Endothelial cell of umbilical vein (primary cell): Measurements from ENCODE around the gene LYRM9. TPM values are rescaled to one million over a fixed set of nuclear protein-coding genes. Genes with fewer than 3 reads are reported as not detected.

Experiments used
- BruUV-seq: library from RNA; stranded (reverse); fragments of 400-500 nt; replicated peaks from 2 replicates; lab custom pipeline; 2021; lab: Mats Ljungman, UMichigan
- CTCF ChIA-PET: fragments of 300-600, 350-600 bp; sonication (Branson Sonifier 250); formaldehyde crosslinking; loops from one replicate; lab custom pipeline; 2021; ENCODE audit warnings: antibody characterized with exemption, inconsistent platforms; lab: Charles Lee
- POLR2A ChIA-PET: fragments of 300-600, 350-600 bp; sonication (Branson Sonifier 250); formaldehyde crosslinking; loops from one replicate; lab custom pipeline; 2021; ENCODE audit warnings: antibody characterized with exemption, inconsistent platforms; lab: Charles Lee
- DNase-seq: peaks from one replicate; pipeline ENCODE4 v3.0.0-alpha.2; 2011; ENCODE audit warnings: low read depth, low spot score
- FAIRE-seq: peaks from 2 replicates; lab custom pipeline; 2011; peaks lifted over from hg19 to GRCh38; lab: Jason Lieb, UNC
- H2AFZ ChIP-seq: 2 replicates; pipeline ENCODE4 v1.6.0; 2012; ENCODE audit warnings: low read depth, low read length, control low read depth, inconsistent platforms
- H3K27ac ChIP-seq: 2 replicates; pipeline ENCODE4 v1.5.1; 2011; ENCODE audit warnings: low read depth, mild to moderate bottlenecking, control low read depth, low read length, moderate library complexity; ENCODE audit not compliant: insufficient read depth
- H3K27me3 ChIP-seq, 2 experiments: 2 replicates each; pipeline versions ENCODE4 v1.6.0 to v1.6.1; 2011; ENCODE audit warnings: low read length in 2 of 2, mixed read lengths in 1 of 2; ENCODE audit not compliant: control insufficient read depth in 2 of 2, insufficient read depth in 2 of 2
- H3K36me3 ChIP-seq, 2 experiments: 2 replicates in 1 of 2; 3 replicates in 1 of 2; pipeline ENCODE4 v1.5.1; 2011; ENCODE audit warnings: low read length in 2 of 2, mild to moderate bottlenecking in 1 of 2, moderate library complexity in 1 of 2; ENCODE audit not compliant: control insufficient read depth in 2 of 2, insufficient read depth in 2 of 2; ENCODE audit errors: extremely low read depth in 1 of 2
- H3K4me1 ChIP-seq: 3 replicates; pipeline ENCODE4 v1.5.1; 2011; ENCODE audit warnings: mild to moderate bottlenecking, low read length; ENCODE audit not compliant: control insufficient read depth, insufficient read depth; ENCODE audit errors: extremely low read depth
- H3K4me2 ChIP-seq: 2 replicates; pipeline ENCODE4 v1.6.1; 2011; ENCODE audit warnings: low read length, control low read depth, mixed read lengths; ENCODE audit not compliant: insufficient read depth
- H3K4me3 ChIP-seq, 3 experiments: fragments of 200-600 bp in 1 of 3; sonication (generic), shearing (Covaris generic) in 1 of 3; replicated peaks in 1 of 3; 2 replicates each; pipeline ENCODE4 v1.5.1; 2011 to 2016; ENCODE audit warnings: control low read depth in 3 of 3, low read length in 3 of 3, mild to moderate bottlenecking in 2 of 3, inconsistent platforms in 1 of 3, low read depth in 1 of 3, moderate library complexity in 1 of 3; ENCODE audit not compliant: insufficient read depth in 1 of 3
- H3K79me2 ChIP-seq: 2 replicates; pipeline ENCODE4 v1.6.0; 2012; ENCODE audit warnings: low read length, inconsistent platforms; ENCODE audit not compliant: control insufficient read depth, insufficient read depth
- H3K9ac ChIP-seq: replicated peaks from 2 replicates; pipeline ENCODE3; 2011; ENCODE audit warnings: low read length, control low read depth; ENCODE audit not compliant: insufficient read depth; ENCODE audit errors: extremely low read depth
- H3K9me1 ChIP-seq: replicated peaks from 3 replicates; pipeline ENCODE4 v1.6.0; 2011; ENCODE audit warnings: mild to moderate bottlenecking, low read length; ENCODE audit not compliant: control insufficient read depth, insufficient read depth; ENCODE audit errors: extremely low read depth
- H3K9me3 ChIP-seq: replicated peaks from 2 replicates; pipeline ENCODE4 v1.5.1; 2012; ENCODE audit warnings: low read length, inconsistent platforms; ENCODE audit not compliant: control insufficient read depth, insufficient read depth
- H4K20me1 ChIP-seq: replicated peaks from 2 replicates; pipeline ENCODE3; 2011; ENCODE audit warnings: mild to moderate bottlenecking, low read length; ENCODE audit not compliant: control insufficient read depth, insufficient read depth; ENCODE audit errors: extremely low read depth
- CTCF ChIP-seq, 2 donors: IDR thresholded peaks; 1 replicate in 1 of 2; 2 replicates in 1 of 2; pipeline ENCODE4 v1.5.1; 2011; ENCODE audit warnings: low read length in 2 of 2, mild to moderate bottlenecking in 2 of 2, moderate library complexity in 2 of 2, control low read depth in 1 of 2, inconsistent platforms in 1 of 2, low read depth in 1 of 2; ENCODE audit not compliant: insufficient read depth in 1 of 2; ENCODE audit errors: extremely low read depth in 1 of 2
- EZH2 ChIP-seq: IDR thresholded peaks from 2 replicates; pipeline ENCODE4 v1.6.1; 2012; ENCODE audit warnings: borderline replicate concordance, low read depth, mild to moderate bottlenecking, moderate library complexity, low read length, inconsistent platforms; ENCODE audit not compliant: severe bottlenecking
- FOS ChIP-seq: IDR thresholded peaks from 2 replicates; pipeline ENCODE4 v1.6.1; 2011; ENCODE audit warnings: mild to moderate bottlenecking, low read length, moderate library complexity, borderline replicate concordance; ENCODE audit not compliant: insufficient read depth
- GATA2 ChIP-seq: IDR thresholded peaks from 2 replicates; pipeline ENCODE4 v1.7.0; 2011; ENCODE audit warnings: low read depth, mild to moderate bottlenecking, moderate library complexity, mixed read lengths, low read length; ENCODE audit not compliant: insufficient read length, insufficient read depth
- JUN ChIP-seq: IDR thresholded peaks from 2 replicates; pipeline ENCODE4 v1.6.1; 2011; ENCODE audit warnings: borderline replicate concordance, low read depth; ENCODE audit not compliant: insufficient read length, insufficient read depth
- MAX ChIP-seq: IDR thresholded peaks from 2 replicates; pipeline ENCODE4 v1.6.1; 2011; ENCODE audit not compliant: insufficient read depth, insufficient read length
- MYC ChIP-seq: IDR thresholded peaks from one replicate; pipeline ENCODE4 v1.6.1; 2011; ENCODE audit warnings: mild to moderate bottlenecking, low read depth, low read length
- POLR2A ChIP-seq: IDR thresholded peaks from 2 replicates; pipeline ENCODE4 v1.6.1; 2012; ENCODE audit warnings: low read depth, mild to moderate bottlenecking, control low read depth, low read length
- POLR2AphosphoS5 ChIP-seq: IDR thresholded peaks from 2 replicates; pipeline ENCODE4 v1.6.1; 2012; ENCODE audit warnings: low read depth, mild to moderate bottlenecking, control low read depth, low read length, moderate library complexity; ENCODE audit not compliant: insufficient read depth
- dilution Hi-C: fragments of 300-500 bp; cut with MboI; formaldehyde crosslinking; loops from one replicate; pipeline ENCODE4 v1.15.0; 2019; ENCODE audit warnings: low sequenced_read_pairs; ENCODE audit not compliant: extremely low pct_ligation_motif_present
- intact Hi-C: fragments of 100-400 bp; cut with micrococcal nuclease; formaldehyde crosslinking; loops from one replicate; pipeline ENCODE4 v1.10.0; 2022
- polyA plus RNA-seq, 4 experiments: library from polyadenylated mRNA; depleted of rRNA in 3 of 4; stranded (reverse) in 3 of 4; unstranded in 1 of 4; fragments of >200 nt; gene quantifications; 2 replicates each; pipeline versions ENCODE4 v1.2.1 to v1.2.3, GENCODE V29; 2011 to 2012; ENCODE audit warnings: missing spikeins in 1 of 4
- total RNA-seq: library from RNA; stranded (reverse); gene quantifications from 2 replicates; pipeline ENCODE4 v1.2.3, GENCODE V29; 2021

LYRM9 gene
- total and polyA plus RNA-seq, 2 donors (not counting 3 experiments of a cell fraction or from before 2014, with no cell fraction given), result 3.0 to 4.0 TPM

DNA sequence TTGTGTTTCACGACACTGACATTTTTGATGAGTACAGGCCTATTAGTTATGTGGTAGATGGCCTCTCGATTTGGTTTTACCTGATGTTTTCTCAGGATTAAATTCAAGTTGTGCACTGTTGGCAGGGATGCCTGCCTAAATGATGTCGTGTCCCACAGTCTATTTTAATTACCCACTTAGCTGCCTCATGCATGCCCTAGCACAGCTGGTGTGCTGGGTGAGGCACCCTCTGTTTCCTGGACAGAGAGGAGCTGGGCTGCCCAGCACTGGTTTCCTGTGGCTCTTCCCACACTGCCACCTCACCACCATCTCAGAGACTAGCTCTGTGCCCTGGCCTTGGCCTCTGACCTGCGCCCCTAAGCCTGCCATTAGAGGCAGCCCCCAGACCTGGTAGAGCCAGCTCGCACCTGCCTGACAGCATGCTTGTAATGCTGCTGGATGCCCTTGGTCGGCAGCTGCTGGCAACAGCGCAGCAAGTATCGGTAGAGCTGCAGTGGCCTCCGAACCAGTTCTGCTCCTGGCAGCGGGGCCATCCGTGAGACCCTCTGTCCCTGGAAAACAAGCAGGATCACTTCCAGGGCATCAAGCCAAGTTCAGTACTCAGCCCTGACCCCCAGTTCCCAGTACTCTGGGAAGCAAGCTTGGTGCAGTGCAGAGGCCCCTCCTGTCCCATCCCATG lies 10.9 kb downstream of the LYRM9 start:
- H3K9me3 ChIP-seq, result no peaks in the 10 kb centered on the region
- intact Hi-C loops, result no loop called here
- H3K79me2 ChIP-seq, result no peaks in the 10 kb centered on the region
- no peak overlapping the region for H3K27ac ChIP-seq
- H4K20me1 ChIP-seq, result no peaks in the 10 kb centered on the region
- H3K36me3 ChIP-seq, result no peaks in the 10 kb centered on the region
- no peak overlapping the region for H3K4me2 ChIP-seq
- DNase-seq, result no peak
- no peaks in the 10 kb centered on the region for H3K9me1 ChIP-seq
- no peaks in the 10 kb centered on the region for H3K4me1 ChIP-seq
- H2AFZ ChIP-seq, result no peak overlapping the region
- no peak overlapping the region for H3K4me3 ChIP-seq
- BruUV-seq, result no TSS peak
- dilution Hi-C loops, result no loop called here
- no peaks in the 10 kb centered on the region for H3K27me3 ChIP-seq
- ChIA-PET CTCF (interaction anchor here (1.0 to 10.3 kb wide), 6 partner anchors 10 to 370 kb away, joined by 3 to 545 read pairs (median 48); partner anchors contain the start of genes LYRM9 and NOS2), POLR2A (no interaction called here)
- H3K9ac ChIP-seq, result no peak overlapping the region
- TF ChIP-seq FOS (no peak), GATA2 (no peak), EZH2 (no peak), POLR2A (no peak), MYC (no peak), MAX (no peak), POLR2AphosphoS5 (no peak), JUN (no peak), CTCF (IDR thresholded peaks at IDR 0.05; ENCODE audit: extremely low read depth in 1 of 2, insufficient read depth in 1 of 2, low read depth in 1 of 2, low read length in 2 of 2) (no peak)
- FAIRE-seq, result no peak
